Measurements from ENCODE around the gene PARN.
"Not testable (repeated sequence)": the region's sequence is repeated elsewhere in the genome, so short reads cannot be mapped to it uniquely, and the experiment has no call there.

PARN gene

GRCh38 chr16:14400285-14400977 is 229.6 kb downstream of the PARN start:
- H3K4me3 ChIP-seq (ENCODE audit: low read depth, low read length), result no peak overlapping the region
- DNase-seq (ENCODE audit: low read depth, low spot score), result no peak
- CTCF ChIA-PET, result no interaction called here
- no peak for TF ChIP-seq CTCF (IDR thresholded peaks at IDR 0.05; ENCODE audit: insufficient read depth, low read length, missing control alignments)
- POLR2A ChIA-PET, result interaction anchor here (1.9 kb wide), 1 partner anchor 22 kb away, joined by 6 read pairs; no protein-coding TSS in a partner anchor

- POLR2A ChIA-PET, result interaction anchor here (1.7 to 1.9 kb wide), 2 partner anchors 11 to 21 kb away, joined by 3 to 6 read pairs; no protein-coding TSS in a partner anchor
- peak overlapping the region; percentile 12; the same call in 1 of the 2 replicates for H3K4me3 ChIP-seq (ENCODE audit: low read depth, low read length)
- CTCF ChIA-PET, result no interaction called here
- no peak for TF ChIP-seq CTCF (IDR thresholded peaks at IDR 0.05; ENCODE audit: insufficient read depth, low read length, missing control alignments)
- DNase-seq (ENCODE audit: low read depth, low spot score), result no peak
Measured at GRCh38 chr16:14399378-14400284, 230.4 kb downstream of the PARN start.

GRCh38 chr16:14398014-14398717 is 231.9 kb downstream of the PARN start:
- no peak for TF ChIP-seq CTCF (IDR thresholded peaks at IDR 0.05; ENCODE audit: insufficient read depth, low read length, missing control alignments)
- H3K4me3 ChIP-seq (ENCODE audit: low read depth, low read length), result no peak overlapping the region
- POLR2A ChIA-PET, result interaction anchor here (1.7 kb wide), 1 partner anchor 12 kb away, joined by 3 read pairs; no protein-coding TSS in a partner anchor
- DNase-seq (ENCODE audit: low read depth, low spot score), result no peak
- CTCF ChIA-PET, result no interaction called here

GRCh38 chr16:14395710-14396304 is 234.3 kb downstream of the PARN start:
- POLR2A ChIA-PET; DNase-seq (ENCODE audit: low read depth, low spot score); H3K4me3 ChIP-seq (ENCODE audit: low read depth, low read length); CTCF ChIA-PET: not testable (repeated sequence)

GRCh38 chr16:14394834-14395233 is 235.2 kb downstream of the PARN start:
- no peak overlapping the region for H3K4me3 ChIP-seq (ENCODE audit: low read depth, low read length)
- DNase-seq (ENCODE audit: low read depth, low spot score), result no peak
- no peak for TF ChIP-seq CTCF (IDR thresholded peaks at IDR 0.05; ENCODE audit: insufficient read depth, low read length, missing control alignments)
- ChIA-PET CTCF (interaction anchor here (1.1 kb wide), 1 partner anchor 15 kb away, joined by 4 read pairs; no protein-coding TSS in a partner anchor), POLR2A (no interaction called here)

GRCh38 chr16:14392960-14393359 is 237.1 kb downstream of the PARN start:
- H3K4me3 ChIP-seq (ENCODE audit: low read depth, low read length), result no peak overlapping the region
- POLR2A ChIA-PET, result no interaction called here
- no peak for TF ChIP-seq CTCF (IDR thresholded peaks at IDR 0.05; ENCODE audit: insufficient read depth, low read length, missing control alignments)
- CTCF ChIA-PET, result no interaction called here
- DNase-seq (ENCODE audit: low read depth, low spot score), result no peak
